ENCODE measurements around the gene SH3BP4. TPM values are rescaled to one million over a fixed set of nuclear protein-coding genes. Genes with fewer than 3 reads are reported as not detected.

The SH3BP4 gene
- total and polyA plus RNA-seq, 2 of the 8 experiments (the other 6 are each of a cell fraction or from before 2014, with no cell fraction given): 28.3 to 35.4 TPM

- TF ChIP-seq, protein P1, sequence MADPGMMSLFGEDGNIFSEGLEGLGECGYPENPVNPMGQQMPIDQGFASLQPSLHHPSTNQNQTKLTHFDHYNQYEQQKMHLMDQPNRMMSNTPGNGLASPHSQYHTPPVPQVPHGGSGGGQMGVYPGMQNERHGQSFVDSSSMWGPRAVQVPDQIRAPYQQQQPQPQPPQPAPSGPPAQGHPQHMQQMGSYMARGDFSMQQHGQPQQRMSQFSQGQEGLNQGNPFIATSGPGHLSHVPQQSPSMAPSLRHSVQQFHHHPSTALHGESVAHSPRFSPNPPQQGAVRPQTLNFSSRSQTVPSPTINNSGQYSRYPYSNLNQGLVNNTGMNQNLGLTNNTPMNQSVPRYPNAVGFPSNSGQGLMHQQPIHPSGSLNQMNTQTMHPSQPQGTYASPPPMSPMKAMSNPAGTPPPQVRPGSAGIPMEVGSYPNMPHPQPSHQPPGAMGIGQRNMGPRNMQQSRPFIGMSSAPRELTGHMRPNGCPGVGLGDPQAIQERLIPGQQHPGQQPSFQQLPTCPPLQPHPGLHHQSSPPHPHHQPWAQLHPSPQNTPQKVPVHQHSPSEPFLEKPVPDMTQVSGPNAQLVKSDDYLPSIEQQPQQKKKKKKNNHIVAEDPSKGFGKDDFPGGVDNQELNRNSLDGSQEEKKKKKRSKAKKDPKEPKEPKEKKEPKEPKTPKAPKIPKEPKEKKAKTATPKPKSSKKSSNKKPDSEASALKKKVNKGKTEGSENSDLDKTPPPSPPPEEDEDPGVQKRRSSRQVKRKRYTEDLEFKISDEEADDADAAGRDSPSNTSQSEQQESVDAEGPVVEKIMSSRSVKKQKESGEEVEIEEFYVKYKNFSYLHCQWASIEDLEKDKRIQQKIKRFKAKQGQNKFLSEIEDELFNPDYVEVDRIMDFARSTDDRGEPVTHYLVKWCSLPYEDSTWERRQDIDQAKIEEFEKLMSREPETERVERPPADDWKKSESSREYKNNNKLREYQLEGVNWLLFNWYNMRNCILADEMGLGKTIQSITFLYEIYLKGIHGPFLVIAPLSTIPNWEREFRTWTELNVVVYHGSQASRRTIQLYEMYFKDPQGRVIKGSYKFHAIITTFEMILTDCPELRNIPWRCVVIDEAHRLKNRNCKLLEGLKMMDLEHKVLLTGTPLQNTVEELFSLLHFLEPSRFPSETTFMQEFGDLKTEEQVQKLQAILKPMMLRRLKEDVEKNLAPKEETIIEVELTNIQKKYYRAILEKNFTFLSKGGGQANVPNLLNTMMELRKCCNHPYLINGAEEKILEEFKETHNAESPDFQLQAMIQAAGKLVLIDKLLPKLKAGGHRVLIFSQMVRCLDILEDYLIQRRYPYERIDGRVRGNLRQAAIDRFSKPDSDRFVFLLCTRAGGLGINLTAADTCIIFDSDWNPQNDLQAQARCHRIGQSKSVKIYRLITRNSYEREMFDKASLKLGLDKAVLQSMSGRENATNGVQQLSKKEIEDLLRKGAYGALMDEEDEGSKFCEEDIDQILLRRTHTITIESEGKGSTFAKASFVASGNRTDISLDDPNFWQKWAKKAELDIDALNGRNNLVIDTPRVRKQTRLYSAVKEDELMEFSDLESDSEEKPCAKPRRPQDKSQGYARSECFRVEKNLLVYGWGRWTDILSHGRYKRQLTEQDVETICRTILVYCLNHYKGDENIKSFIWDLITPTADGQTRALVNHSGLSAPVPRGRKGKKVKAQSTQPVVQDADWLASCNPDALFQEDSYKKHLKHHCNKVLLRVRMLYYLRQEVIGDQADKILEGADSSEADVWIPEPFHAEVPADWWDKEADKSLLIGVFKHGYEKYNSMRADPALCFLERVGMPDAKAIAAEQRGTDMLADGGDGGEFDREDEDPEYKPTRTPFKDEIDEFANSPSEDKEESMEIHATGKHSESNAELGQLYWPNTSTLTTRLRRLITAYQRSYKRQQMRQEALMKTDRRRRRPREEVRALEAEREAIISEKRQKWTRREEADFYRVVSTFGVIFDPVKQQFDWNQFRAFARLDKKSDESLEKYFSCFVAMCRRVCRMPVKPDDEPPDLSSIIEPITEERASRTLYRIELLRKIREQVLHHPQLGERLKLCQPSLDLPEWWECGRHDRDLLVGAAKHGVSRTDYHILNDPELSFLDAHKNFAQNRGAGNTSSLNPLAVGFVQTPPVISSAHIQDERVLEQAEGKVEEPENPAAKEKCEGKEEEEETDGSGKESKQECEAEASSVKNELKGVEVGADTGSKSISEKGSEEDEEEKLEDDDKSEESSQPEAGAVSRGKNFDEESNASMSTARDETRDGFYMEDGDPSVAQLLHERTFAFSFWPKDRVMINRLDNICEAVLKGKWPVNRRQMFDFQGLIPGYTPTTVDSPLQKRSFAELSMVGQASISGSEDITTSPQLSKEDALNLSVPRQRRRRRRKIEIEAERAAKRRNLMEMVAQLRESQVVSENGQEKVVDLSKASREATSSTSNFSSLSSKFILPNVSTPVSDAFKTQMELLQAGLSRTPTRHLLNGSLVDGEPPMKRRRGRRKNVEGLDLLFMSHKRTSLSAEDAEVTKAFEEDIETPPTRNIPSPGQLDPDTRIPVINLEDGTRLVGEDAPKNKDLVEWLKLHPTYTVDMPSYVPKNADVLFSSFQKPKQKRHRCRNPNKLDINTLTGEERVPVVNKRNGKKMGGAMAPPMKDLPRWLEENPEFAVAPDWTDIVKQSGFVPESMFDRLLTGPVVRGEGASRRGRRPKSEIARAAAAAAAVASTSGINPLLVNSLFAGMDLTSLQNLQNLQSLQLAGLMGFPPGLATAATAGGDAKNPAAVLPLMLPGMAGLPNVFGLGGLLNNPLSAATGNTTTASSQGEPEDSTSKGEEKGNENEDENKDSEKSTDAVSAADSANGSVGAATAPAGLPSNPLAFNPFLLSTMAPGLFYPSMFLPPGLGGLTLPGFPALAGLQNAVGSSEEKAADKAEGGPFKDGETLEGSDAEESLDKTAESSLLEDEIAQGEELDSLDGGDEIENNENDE (IDR thresholded peaks at IDR 0.05; ENCODE audit: insufficient replicate concordance, low read length): no peak
- TF ChIP-seq BACH1 (IDR thresholded peaks at IDR 0.05; ENCODE audit: low read length) (no peak), SIX5 (IDR thresholded peaks at IDR 0.05; ENCODE audit: low read depth, low read length) (no peak), CREB1 (IDR thresholded peaks at IDR 0.05) (no peak), RFX5 (IDR thresholded peaks at IDR 0.05; ENCODE audit: borderline replicate concordance, low read depth, low read length) (no peak), CBX8 (IDR thresholded peaks at IDR 0.05; ENCODE audit: borderline replicate concordance, low read depth, low read length) (no peak), CBX5 (IDR thresholded peaks at IDR 0.05; ENCODE audit: low read depth, low read length) (no peak), TBP (IDR thresholded peaks at IDR 0.05; ENCODE audit: low read depth, low read length) (no peak)
These were observed 79.1 kb downstream of the SH3BP4 start (continued) for GRCh38 chr2:235030936-235031335.
